Neuronal stem cell (in vitro differentiated cells): ENCODE measurements around the gene TMEM19.
"Not testable (repeated sequence)": the region's sequence is repeated elsewhere in the genome, so short reads cannot be mapped to it uniquely, and the experiment has no call there.

Experiments used
- DNase-seq: peaks from one replicate; pipeline ENCODE4 v3.0.0-alpha.2; 2013; ENCODE audit warnings: low spot score
- H2AFZ ChIP-seq: one replicate; pipeline ENCODE4 v1.6.1; 2013; ENCODE audit warnings: mild to moderate bottlenecking, low read length, inconsistent platforms
- H2AK5ac ChIP-seq: 2 replicates; pipeline ENCODE4 v1.6.1; 2013; ENCODE audit warnings: low read depth, mild to moderate bottlenecking, inconsistent platforms, low read length, moderate library complexity, mixed read lengths
- H2BK120ac ChIP-seq: 2 replicates; pipeline ENCODE4 v1.6.1; 2013; ENCODE audit warnings: low read depth, mild to moderate bottlenecking, inconsistent platforms, low read length, moderate library complexity, mixed read lengths
- H2BK12ac ChIP-seq: one replicate; pipeline ENCODE4 v1.6.1; 2013; ENCODE audit warnings: low read length, inconsistent platforms
- H2BK15ac ChIP-seq: 2 replicates; pipeline ENCODE4 v1.6.1; 2013; ENCODE audit warnings: mild to moderate bottlenecking, low read length, inconsistent platforms, mixed read lengths
- H2BK5ac ChIP-seq: one replicate; pipeline ENCODE4 v1.6.1; 2013; ENCODE audit warnings: inconsistent platforms, mild to moderate bottlenecking, low read length, moderate library complexity
- H3K14ac ChIP-seq: one replicate; pipeline ENCODE4 v1.6.1; 2013; ENCODE audit warnings: low read length, inconsistent platforms
- H3K18ac ChIP-seq: 2 replicates; pipeline ENCODE4 v1.6.1; 2013; ENCODE audit warnings: low read length, inconsistent platforms
- H3K23ac ChIP-seq: 2 replicates; pipeline ENCODE4 v1.6.1; 2013; ENCODE audit warnings: low read depth, mild to moderate bottlenecking, mixed read lengths, low read length, inconsistent platforms; ENCODE audit not compliant: poor library complexity
- H3K27ac ChIP-seq: replicated peaks from 3 replicates; pipeline ENCODE4 v1.5.1; 2013; ENCODE audit warnings: low read length, inconsistent platforms
- H3K27me3 ChIP-seq, 3 experiments: 2 replicates each; pipeline ENCODE4 v1.6.1; 2013; ENCODE audit warnings: low read length in 3 of 3, mild to moderate bottlenecking in 2 of 3, inconsistent platforms in 1 of 3, low read depth in 1 of 3, mixed read lengths in 1 of 3, moderate library complexity in 1 of 3; ENCODE audit not compliant: control insufficient read depth in 3 of 3, insufficient read depth in 3 of 3
- H3K36me3 ChIP-seq, 2 donors: replicated peaks in 1 of 2; 2 replicates each; pipeline ENCODE4 v1.6.1; 2013; ENCODE audit warnings: low read length in 2 of 2; ENCODE audit not compliant: control insufficient read depth in 2 of 2, insufficient read depth in 2 of 2
- H3K4ac ChIP-seq: 2 replicates; pipeline ENCODE4 v1.6.1; 2013; ENCODE audit warnings: inconsistent platforms, mild to moderate bottlenecking, low read length, moderate library complexity
- H3K4me1 ChIP-seq, 2 donors: 1 replicate in 1 of 2; 2 replicates in 1 of 2; pipeline ENCODE4 v1.6.1; 2013; ENCODE audit warnings: low read length in 2 of 2, low read depth in 1 of 2; ENCODE audit not compliant: control insufficient read depth in 2 of 2, insufficient read depth in 1 of 2
- H3K4me2 ChIP-seq: one replicate; pipeline ENCODE4 v1.6.1; 2013; ENCODE audit warnings: mild to moderate bottlenecking, low read length, inconsistent platforms; ENCODE audit not compliant: insufficient read depth, poor library complexity, severe bottlenecking
- H3K4me3 ChIP-seq, 2 donors: 2 replicates each; pipeline ENCODE4 v1.5.1; 2013; ENCODE audit warnings: low read length in 2 of 2, mild to moderate bottlenecking in 2 of 2, inconsistent platforms in 1 of 2, moderate library complexity in 1 of 2
- H3K79me1 ChIP-seq: one replicate; pipeline ENCODE4 v1.6.1; 2013; ENCODE audit warnings: low read depth, mild to moderate bottlenecking, inconsistent platforms, low read length, moderate library complexity
- H3K9ac ChIP-seq: one replicate; pipeline ENCODE4 v1.6.1; 2013; ENCODE audit warnings: mild to moderate bottlenecking, low read depth, low read length, inconsistent platforms; ENCODE audit not compliant: poor library complexity
- H3K9me3 ChIP-seq, 2 donors: replicated peaks in 1 of 2; 2 replicates each; pipeline versions ENCODE3 to v1.6.1; 2013; ENCODE audit warnings: low read length in 2 of 2, mild to moderate bottlenecking in 2 of 2, inconsistent platforms in 1 of 2, low read depth in 1 of 2, mixed read lengths in 1 of 2, moderate library complexity in 1 of 2; ENCODE audit not compliant: control insufficient read depth in 2 of 2, insufficient read depth in 1 of 2
- H4K8ac ChIP-seq: one replicate; pipeline ENCODE4 v1.6.1; 2013; ENCODE audit warnings: low read depth, mild to moderate bottlenecking, inconsistent platforms, low read length, moderate library complexity
- H4K91ac ChIP-seq: one replicate; pipeline ENCODE4 v1.6.1; 2013; ENCODE audit warnings: low read length, low read depth, mild to moderate bottlenecking, inconsistent platforms; ENCODE audit not compliant: poor library complexity
- WGBS, 2 donors: extraction: QIAGEN DNeasy Blood & Tissue Kit; methylation state at CpG; one replicate each; pipeline ENCODE4 v1.1.7; 2013; ENCODE audit warnings: missing lambda C conversion rate in 2 of 2, mixed read lengths in 1 of 2; ENCODE audit not compliant: insufficient read length in 2 of 2, insufficient replicate concordance in 1 of 2; ENCODE audit errors: extremely low coverage in 2 of 2; 5-methylcytosine and 5-hydroxymethylcytosine counted together

The TMEM19 gene

DNA sequence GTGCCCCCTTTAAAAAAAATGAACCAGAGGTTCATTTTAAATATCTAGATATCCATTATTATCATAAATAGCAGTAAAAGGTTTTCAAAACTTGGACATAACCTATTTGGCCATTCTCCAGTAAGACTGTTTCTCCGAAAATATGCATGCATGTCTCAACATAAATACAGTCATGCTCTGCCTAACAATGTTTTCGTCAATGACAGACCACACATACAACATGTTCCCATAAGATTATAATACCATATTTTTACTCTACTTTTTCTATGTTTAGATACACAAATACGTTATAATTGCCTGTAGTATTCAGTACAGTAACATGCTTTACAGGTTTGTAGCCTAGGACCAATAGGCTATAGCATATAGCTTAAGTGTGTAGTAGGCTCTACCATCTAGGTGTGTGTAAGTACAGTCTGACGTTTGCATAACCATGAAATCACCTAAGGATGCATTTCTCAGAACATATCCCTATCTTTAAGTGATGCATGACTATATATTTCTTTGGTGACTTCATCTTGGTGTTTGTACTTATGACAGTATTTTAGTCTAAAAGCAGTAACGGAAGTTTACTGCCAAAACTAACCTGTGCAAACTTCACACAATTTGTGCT lies 3.2 kb downstream of the TMEM19 start:
- Histone ChIP-seq H2BK15ac (no peak overlapping the region), H3K27ac (no peak overlapping the region), H3K79me1 (no peaks in the 10 kb centered on the region), H2BK5ac (no peak overlapping the region), H3K18ac (no peak overlapping the region), H4K91ac (no peak overlapping the region), H3K36me3 (peaks cover 0 to 6% of the 10 kb centered on the region in 2 donors), H3K9ac (no peak overlapping the region), H2BK12ac (no peak overlapping the region), H3K23ac (no peak overlapping the region), H3K14ac (no peak overlapping the region), H3K4me2 (no peak overlapping the region), H3K4me3 (no peak overlapping the region), H3K9me3 (no peaks in the 10 kb centered on the region), H2BK120ac (no peak overlapping the region), H3K4me1 (peaks cover under 1 to 3% of the 10 kb centered on the region in 2 donors), H2AFZ (no peak overlapping the region), H3K4ac (no peak overlapping the region), H4K8ac (no peak overlapping the region), H3K27me3 (no peaks in the 10 kb centered on the region), H2AK5ac (no peak overlapping the region)
- no CpG with 5 or more reads among the region's 5 CpGs for WGBS, 2 donors
- no peak for DNase-seq

DNA sequence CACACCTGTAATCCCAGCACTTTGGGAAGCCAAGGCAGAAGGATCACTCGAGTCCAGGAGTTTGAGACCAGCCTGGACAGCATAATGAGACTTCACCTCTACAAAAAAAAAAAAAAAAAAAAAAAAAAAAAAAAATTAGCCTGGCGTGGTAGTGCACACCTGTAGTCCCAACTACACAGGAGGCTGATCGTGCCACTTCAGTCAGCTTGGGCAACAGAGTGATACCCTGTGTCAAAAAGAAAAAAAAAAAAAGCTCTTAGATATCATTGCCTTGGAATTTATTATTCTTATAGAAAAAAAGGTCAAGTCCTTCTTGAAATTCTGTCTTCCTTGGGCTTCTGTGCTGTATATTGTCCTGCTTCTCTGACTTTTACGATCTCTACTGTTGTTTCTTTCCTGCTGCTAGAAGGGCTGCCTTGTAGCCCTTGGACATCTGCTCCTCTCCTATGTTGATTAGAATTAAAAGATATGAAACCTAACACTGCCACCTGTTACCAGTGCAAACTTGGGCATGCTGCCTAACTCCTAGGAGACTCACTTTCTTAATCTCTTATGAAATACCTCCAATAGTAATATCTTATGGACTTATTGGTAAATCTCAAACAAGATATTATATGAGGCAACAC lies 5.7 kb downstream of the TMEM19 start:
- Histone ChIP-seq H3K18ac (no peak overlapping the region), H3K27ac (no peak overlapping the region), H2BK120ac (no peak overlapping the region), H3K9me3 (no peaks in the 10 kb centered on the region), H3K4me2 (no peak overlapping the region), H2AK5ac (no peak overlapping the region), H2AFZ (no peak overlapping the region), H3K4me3 (no peak overlapping the region), H2BK5ac (no peak overlapping the region), H4K8ac (no peak overlapping the region), H3K27me3 (no peaks in the 10 kb centered on the region), H3K9ac (no peak overlapping the region), H3K4ac (no peak overlapping the region), H3K4me1 (peaks cover 1 to 3% of the 10 kb centered on the region in 2 donors), H3K36me3 (peaks cover 0 to 8% of the 10 kb centered on the region in 2 donors), H2BK12ac (no peak overlapping the region), H2BK15ac (no peak overlapping the region), H3K23ac (no peak overlapping the region), H3K79me1 (no peaks in the 10 kb centered on the region), H4K91ac (no peak overlapping the region), H3K14ac (no peak overlapping the region)
- no CpG with 5 or more reads among the region's 4 CpGs for WGBS, 2 donors
- DNase-seq: no peak

DNA sequence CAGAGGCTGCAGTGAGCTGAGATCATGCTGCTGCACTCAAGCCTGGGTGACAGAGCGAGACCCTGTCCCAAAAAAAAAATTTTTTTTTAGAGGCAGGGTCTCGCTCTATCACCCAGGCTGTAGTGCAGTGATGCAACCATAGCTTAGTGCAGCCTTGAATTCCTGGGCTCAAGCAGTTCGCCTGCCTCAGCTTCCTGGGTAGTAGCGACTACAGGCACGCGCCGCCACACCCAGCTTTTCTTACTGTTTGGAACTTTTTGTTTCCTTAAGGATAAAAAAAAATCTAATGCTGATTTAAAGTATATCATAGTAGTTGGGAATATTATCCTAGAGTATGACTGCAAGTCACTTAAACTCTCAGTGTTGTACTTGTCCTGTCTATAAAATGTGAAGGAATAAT lies 7.2 kb downstream of the TMEM19 start:
- no peak overlapping the region for H3K4me3 ChIP-seq

DNA sequence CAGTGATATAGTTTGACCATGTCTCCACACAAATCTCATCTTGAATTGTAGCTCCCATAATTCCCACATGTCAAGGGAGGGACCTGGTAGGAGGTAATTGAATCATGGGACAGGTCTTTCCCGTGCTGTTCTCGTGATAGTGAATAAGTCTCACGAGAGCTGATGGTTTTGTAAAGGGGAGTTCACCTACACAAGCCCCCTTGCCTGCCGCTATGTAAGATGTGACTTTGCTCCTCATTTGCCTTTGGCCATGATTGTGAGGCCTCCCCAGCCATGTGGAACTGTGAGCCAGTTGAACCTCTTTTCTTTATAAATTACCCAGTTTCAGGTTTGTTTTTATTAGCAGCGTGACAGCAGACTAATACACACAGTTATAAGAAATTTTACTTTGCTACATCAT lies 7.8 kb downstream of the TMEM19 start:
- no CpG with 5 or more reads among the region's 5 CpGs for WGBS, 2 donors
- not testable (repeated sequence) for H2BK5ac ChIP-seq, H2BK15ac ChIP-seq, H3K4me1 ChIP-seq, H3K9ac ChIP-seq, H3K9me3 ChIP-seq, H3K14ac ChIP-seq, H3K27me3 ChIP-seq, H3K23ac ChIP-seq, H3K18ac ChIP-seq, H2AK5ac ChIP-seq, H3K79me1 ChIP-seq, H3K4me3 ChIP-seq, DNase-seq, H2AFZ ChIP-seq, H2BK12ac ChIP-seq, H4K8ac ChIP-seq, H3K4ac ChIP-seq, H3K27ac ChIP-seq, H3K4me2 ChIP-seq, H4K91ac ChIP-seq, H2BK120ac ChIP-seq
- peaks cover 3 to 28% of the 10 kb centered on the region in 2 donors for H3K36me3 ChIP-seq

More for the DNA sequence above, 7.2 kb downstream of the TMEM19 start:
- H3K14ac ChIP-seq: no peak overlapping the region
- no peak overlapping the region for H4K8ac ChIP-seq
- H4K91ac ChIP-seq: no peak overlapping the region
- no peaks in the 10 kb centered on the region for H3K9me3 ChIP-seq
- no peak overlapping the region for H3K4ac ChIP-seq
- no peak overlapping the region for H3K27ac ChIP-seq
- no peak overlapping the region for H3K18ac ChIP-seq
- H2AK5ac ChIP-seq: no peak overlapping the region
- no peaks in the 10 kb centered on the region for H3K79me1 ChIP-seq
- no peak overlapping the region for H3K9ac ChIP-seq
- H3K4me2 ChIP-seq: no peak overlapping the region
- no peak overlapping the region for H3K23ac ChIP-seq
- WGBS, 2 donors: no CpG with 5 or more reads among the region's 7 CpGs
- H2BK12ac ChIP-seq: no peak overlapping the region
- H3K36me3 ChIP-seq: peaks cover 3 to 23% of the 10 kb centered on the region in 2 donors
- no peak overlapping the region for H2AFZ ChIP-seq
- H2BK15ac ChIP-seq: no peak overlapping the region
- DNase-seq: no peak
- H2BK5ac ChIP-seq: no peak overlapping the region
- no peaks in the 10 kb centered on the region for H3K27me3 ChIP-seq
- H2BK120ac ChIP-seq: no peak overlapping the region
- H3K4me1 ChIP-seq: peaks cover under 1 to 1% of the 10 kb centered on the region in 2 donors
